PC-9 (cell line): ENCODE results near the gene PREPL.
"Not testable (repeated sequence)": the region's sequence is repeated elsewhere in the genome, so short reads cannot be mapped to it uniquely, and the experiment has no call there.

Experiments
- EZH2 ChIP-seq: fragments of 200-600 bp; sonication (generic); IDR thresholded peaks from 2 replicates; pipeline ENCODE4 v1.8.0; 2017; ENCODE audit warnings: antibody characterized with exemption, low read depth
- TF ChIP-seq, protein P1 (sequence below): fragments of 200-600 bp; sonication (generic); conservative IDR thresholded peaks from 2 replicates; pipeline ENCODE4 v1.6.1; 2017; ENCODE audit warnings: mixed run types, antibody characterized with exemption, mild to moderate bottlenecking, moderate library complexity

DNA sequence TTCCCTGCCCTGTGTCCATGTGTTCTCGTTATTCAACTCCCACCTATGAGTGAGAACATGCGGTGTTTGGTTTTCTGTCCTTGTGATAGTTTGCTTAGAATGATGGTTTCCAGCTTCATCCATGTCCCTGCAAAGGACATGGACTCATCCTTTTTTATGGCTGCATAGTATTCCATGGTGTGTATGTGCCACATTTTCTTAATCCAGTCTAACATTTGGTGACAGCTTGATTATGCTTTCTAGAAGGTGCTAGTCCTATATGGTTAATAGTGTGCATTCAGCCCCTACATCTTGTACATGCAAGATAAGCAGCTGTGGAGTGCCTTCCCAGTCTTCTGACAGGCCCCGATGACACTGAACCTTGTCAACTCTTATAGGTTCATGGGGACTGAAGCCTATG, 57.5 kb downstream of the PREPL start:
- TF ChIP-seq EZH2, result not testable (repeated sequence)
- TF ChIP-seq, protein P1, sequence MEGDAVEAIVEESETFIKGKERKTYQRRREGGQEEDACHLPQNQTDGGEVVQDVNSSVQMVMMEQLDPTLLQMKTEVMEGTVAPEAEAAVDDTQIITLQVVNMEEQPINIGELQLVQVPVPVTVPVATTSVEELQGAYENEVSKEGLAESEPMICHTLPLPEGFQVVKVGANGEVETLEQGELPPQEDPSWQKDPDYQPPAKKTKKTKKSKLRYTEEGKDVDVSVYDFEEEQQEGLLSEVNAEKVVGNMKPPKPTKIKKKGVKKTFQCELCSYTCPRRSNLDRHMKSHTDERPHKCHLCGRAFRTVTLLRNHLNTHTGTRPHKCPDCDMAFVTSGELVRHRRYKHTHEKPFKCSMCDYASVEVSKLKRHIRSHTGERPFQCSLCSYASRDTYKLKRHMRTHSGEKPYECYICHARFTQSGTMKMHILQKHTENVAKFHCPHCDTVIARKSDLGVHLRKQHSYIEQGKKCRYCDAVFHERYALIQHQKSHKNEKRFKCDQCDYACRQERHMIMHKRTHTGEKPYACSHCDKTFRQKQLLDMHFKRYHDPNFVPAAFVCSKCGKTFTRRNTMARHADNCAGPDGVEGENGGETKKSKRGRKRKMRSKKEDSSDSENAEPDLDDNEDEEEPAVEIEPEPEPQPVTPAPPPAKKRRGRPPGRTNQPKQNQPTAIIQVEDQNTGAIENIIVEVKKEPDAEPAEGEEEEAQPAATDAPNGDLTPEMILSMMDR, result not testable (repeated sequence)
